ENCODE measurements around the gene DUOX2. TPM values are rescaled to one million over a fixed set of nuclear protein-coding genes. Genes with fewer than 3 reads are reported as not detected.
"Not testable (repeated sequence)": the region's sequence is repeated elsewhere in the genome, so short reads cannot be mapped to it uniquely, and the experiment has no call there.

The DUOX2 gene
- total and polyA plus RNA-seq, 11 donors: 0.02 to 1.4 (median 0.11) TPM

DNA sequence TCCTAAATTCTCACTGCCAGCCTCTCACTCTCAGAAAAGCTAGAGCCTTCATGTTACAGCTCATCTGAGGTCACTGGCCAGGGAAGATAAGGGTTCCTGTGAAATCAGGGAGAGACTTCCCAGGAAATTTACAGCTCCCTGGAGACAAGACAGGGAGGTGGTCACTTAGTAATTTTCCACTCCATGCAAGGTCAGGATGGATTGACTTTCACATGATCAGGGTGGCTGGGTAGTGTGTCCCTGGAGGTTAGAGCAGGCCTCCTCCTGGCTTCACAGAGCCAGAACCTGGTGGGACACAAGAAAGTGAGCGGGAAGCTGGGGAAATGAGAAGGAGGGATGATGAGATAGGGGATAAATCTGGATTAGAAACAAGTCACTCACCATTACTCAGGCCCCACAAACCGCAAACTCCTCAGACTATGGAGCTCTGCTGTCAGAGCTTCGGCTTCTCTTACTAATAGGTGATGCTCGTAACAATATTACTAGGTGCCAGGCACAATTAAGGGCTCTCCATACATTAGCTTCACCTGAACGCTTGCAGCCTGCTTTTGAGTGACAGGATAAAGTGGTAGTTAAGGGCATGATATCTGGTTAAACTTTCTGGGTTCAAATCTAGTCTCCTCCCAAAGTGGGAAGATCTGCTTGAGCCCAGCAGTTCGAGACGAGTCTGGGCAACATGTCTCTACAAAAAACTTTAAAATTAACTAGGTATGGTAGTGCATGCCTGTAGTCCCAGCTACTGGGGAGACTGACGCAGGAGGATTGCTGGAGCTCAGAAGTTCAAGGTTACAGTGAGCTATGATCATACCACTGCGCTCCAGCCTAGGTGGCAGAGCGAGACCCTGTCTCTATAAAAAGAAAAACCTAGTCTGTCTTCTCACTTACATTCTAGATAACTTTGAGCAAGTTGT, 24.9 kb downstream of the DUOX2 start:
- 74 to 84% (median 82%) methylated on average over 10 of the region's 10 CpGs for WGBS, 4 donors
- TF ChIP-seq POLR2A (IDR thresholded peaks at IDR 0.05) (no peak), CTCF (IDR thresholded peaks at IDR 0.05) (no peak)
- intact Hi-C loops (cut with DNase I): no loop called here
- DNase-seq (no peak), ATAC-seq (no peak)
- no peaks in the 10 kb centered on the region for H3K9me3 ChIP-seq
- no peaks in the 10 kb centered on the region for H3K4me1 ChIP-seq
- H3K4me3 ChIP-seq: no peak overlapping the region
- H3K36me3 ChIP-seq: no peaks in the 10 kb centered on the region
- H3K27ac ChIP-seq: no peak overlapping the region
- H3K27me3 ChIP-seq: peaks cover 0 to 8% (median 0%) of the 10 kb centered on the region in 9 donors

DNA sequence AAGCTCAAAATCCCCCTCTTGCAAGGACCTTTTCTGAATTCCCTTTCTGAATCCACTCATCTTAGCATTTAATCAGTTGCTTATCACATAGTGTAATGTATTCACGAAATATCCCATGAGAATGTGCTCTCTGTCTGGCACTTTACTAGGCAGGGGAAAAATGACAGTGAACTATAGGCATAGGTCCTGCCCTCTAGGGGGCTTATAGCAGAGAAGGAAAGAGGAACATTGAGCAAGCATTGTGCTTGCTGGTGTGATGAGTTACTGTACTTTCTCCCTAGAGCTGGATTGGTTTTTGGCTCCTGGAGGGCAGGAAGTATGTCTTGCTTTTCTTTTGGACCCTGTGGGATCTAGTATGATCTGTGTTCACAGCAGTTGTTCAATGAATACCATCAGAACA, 26.5 kb downstream of the DUOX2 start:
- ATAC-seq (no peak), DNase-seq (no peak)
- intact Hi-C loops (cut with DNase I): no loop called here
- Histone ChIP-seq H3K36me3 (no peaks in the 10 kb centered on the region), H3K27me3 (peaks cover 0 to 8% (median 0%) of the 10 kb centered on the region in 9 donors), H3K9me3 (no peaks in the 10 kb centered on the region), H3K4me3 (no peak overlapping the region), H3K27ac (no peak overlapping the region), H3K4me1 (no peaks in the 10 kb centered on the region)
- TF ChIP-seq POLR2A (IDR thresholded peaks at IDR 0.05) (no peak), CTCF (IDR thresholded peaks at IDR 0.05) (no peak)
- WGBS, 4 donors: 63 to 81% (median 66%) methylated on average over 1 of the region's 1 CpG

DNA sequence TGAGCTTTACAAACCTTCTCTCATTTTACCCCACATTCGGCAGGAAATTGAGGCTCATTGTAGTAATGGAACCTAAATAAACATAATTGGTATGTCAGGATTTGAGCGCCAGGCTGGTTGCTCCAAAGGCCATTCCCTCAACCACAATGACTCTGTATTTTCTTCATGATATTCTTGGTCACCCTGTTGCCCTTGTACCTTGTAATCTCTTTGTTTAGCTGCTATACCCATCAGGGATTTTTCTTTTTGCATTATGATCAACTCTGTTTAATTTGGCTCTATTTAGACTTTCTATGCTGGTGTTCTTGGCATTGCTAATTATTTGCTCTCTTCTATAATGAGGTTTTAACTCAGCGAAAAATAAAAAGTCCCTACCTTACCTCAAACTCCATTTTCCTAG, 29.8 kb downstream of the DUOX2 start:
- TF ChIP-seq POLR2A (IDR thresholded peaks at IDR 0.05): no peak
- TF ChIP-seq CTCF (IDR thresholded peaks at IDR 0.05): no peak
- ATAC-seq: no peak
- intact Hi-C loops (cut with DNase I): no loop called here
- peaks cover 0 to 14% (median 4%) of the 10 kb centered on the region in 12 donors for H3K4me1 ChIP-seq
- no peak for DNase-seq
- no peak overlapping the region for H3K27ac ChIP-seq
- peaks cover 0 to 4% (median 0%) of the 10 kb centered on the region in 9 donors for H3K27me3 ChIP-seq
- no peaks in the 10 kb centered on the region for H3K9me3 ChIP-seq
- 77 to 89% (median 88%) methylated on average over 3 of the region's 3 CpGs for WGBS, 4 donors
- H3K36me3 ChIP-seq: no peaks in the 10 kb centered on the region
- H3K4me3 ChIP-seq: no peak overlapping the region

DNA sequence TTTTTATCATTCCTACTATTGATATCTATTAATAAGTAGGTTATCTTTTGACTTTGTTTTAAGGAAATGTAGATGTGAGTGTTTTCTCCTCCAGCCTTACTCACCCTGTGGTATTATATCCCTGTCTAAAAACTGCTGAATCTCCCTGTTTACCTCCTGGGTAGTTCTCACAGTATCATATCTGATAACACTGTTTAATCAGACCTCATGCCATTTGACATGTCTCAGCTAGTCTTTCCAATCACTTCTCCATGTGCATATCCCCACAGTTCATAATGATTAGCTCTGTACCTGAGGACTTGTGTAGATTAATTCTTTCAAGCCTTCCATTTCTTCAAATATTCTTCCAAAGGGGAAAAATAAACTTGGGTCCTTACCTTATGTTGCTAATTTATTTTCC, 30.7 kb downstream of the DUOX2 start:
- intact Hi-C loops (cut with DNase I): no loop called here
- H3K4me3 ChIP-seq: no peak overlapping the region
- TF ChIP-seq CTCF (IDR thresholded peaks at IDR 0.05) (no peak), POLR2A (IDR thresholded peaks at IDR 0.05) (no peak)
- DNase-seq (no peak), ATAC-seq (no peak)
- H3K27me3 ChIP-seq: peaks cover 0 to 4% (median 0%) of the 10 kb centered on the region in 9 donors
- peaks cover 0 to 14% (median 4%) of the 10 kb centered on the region in 12 donors for H3K4me1 ChIP-seq
- no peak overlapping the region for H3K27ac ChIP-seq
- no peaks in the 10 kb centered on the region for H3K36me3 ChIP-seq
- H3K9me3 ChIP-seq: no peaks in the 10 kb centered on the region

DNA sequence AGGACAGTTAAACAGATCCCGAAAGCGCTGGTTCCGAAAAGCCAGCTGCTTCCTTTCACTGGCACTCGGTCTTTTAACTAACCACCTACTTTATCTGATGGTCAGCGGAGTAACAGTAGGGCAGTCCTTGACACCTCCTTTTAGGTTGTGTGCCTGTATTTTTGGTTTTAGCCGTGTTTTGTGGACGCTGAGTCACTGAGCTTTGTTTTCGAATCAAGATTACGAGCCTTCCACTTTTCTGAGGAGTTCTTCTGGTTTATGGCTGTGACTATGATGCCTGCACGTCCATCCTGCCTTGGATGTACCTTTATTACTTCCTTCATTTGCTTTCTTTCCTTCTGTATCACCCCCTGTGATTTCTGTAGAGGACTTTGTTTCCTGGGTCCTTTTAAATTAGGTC, 31.6 kb downstream of the DUOX2 start:
- 60 to 79% (median 74%) methylated on average over 6 to 10 of the region's 10 CpGs for WGBS, 4 donors
- peaks cover 0 to 20% (median 6%) of the 10 kb centered on the region in 12 donors for H3K4me1 ChIP-seq
- H3K36me3 ChIP-seq; intact Hi-C loops (cut with DNase I); H3K27ac ChIP-seq; H3K27me3 ChIP-seq; DNase-seq; H3K9me3 ChIP-seq; H3K4me3 ChIP-seq; ATAC-seq: not testable (repeated sequence)

GRCh38 chr15:45080593-45080992, 33.4 kb downstream of the DUOX2 start:
- intact Hi-C loops (cut with DNase I); H3K4me3 ChIP-seq; H3K9me3 ChIP-seq; H3K36me3 ChIP-seq; H3K27ac ChIP-seq; H3K27me3 ChIP-seq: not testable (repeated sequence)
- ATAC-seq (peak; percentile 7 to 71 (median 48)), DNase-seq (peak in 1 of 5 donors; percentile 35)
- H3K4me1 ChIP-seq: peaks cover 0 to 23% (median 6%) of the 10 kb centered on the region in 12 donors
- 57 to 90% (median 69%) methylated on average over 1 to 2 of the region's 3 CpGs for WGBS, 4 donors

GRCh38 chr15:45079628-45080246, 34.2 kb downstream of the DUOX2 start:
- peak in 2 of 4 donors; percentile 41 to 59 for ATAC-seq
- H3K27ac ChIP-seq; H3K9me3 ChIP-seq; H3K36me3 ChIP-seq; intact Hi-C loops (cut with DNase I); H3K4me3 ChIP-seq; DNase-seq; H3K27me3 ChIP-seq: not testable (repeated sequence)
- H3K4me1 ChIP-seq: peaks cover 0 to 23% (median 6%) of the 10 kb centered on the region in 12 donors
- 40 to 58% (median 48%) methylated on average over 4 to 5 of the region's 5 CpGs for WGBS, 4 donors

All from heart left ventricle (tissue), 16 donors.